ENCODE results near the gene EXOC6B.
"Not testable (repeated sequence)": the region's sequence is repeated elsewhere in the genome, so short reads cannot be mapped to it uniquely, and the experiment has no call there.

EXOC6B gene

DNA sequence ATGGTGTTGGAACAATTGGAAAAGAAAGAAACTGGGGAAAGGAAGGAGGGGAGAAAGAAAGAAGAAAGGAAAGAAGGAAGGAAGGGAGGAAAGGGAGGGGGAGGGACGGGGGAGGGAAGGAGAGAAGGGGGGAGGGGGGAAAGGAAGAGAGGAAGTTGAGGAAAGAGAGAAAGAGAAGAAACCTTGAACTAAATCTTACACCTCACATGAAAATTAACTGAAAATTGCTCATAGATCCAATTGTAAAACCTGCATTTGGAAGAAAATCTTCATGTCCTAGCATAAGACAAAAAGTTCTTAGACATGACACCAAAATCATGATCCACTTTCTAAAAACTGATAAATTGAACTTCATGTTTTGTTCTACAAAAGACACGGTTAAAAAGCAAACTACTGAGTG, 163.8 kb downstream of the EXOC6B start:
- no peak for DNase-seq
- in situ Hi-C loops (cut with MboI; ENCODE audit: low pct_unique_long_range_greater_than_20kb, low sequenced_read_pairs), result no loop called here

DNA sequence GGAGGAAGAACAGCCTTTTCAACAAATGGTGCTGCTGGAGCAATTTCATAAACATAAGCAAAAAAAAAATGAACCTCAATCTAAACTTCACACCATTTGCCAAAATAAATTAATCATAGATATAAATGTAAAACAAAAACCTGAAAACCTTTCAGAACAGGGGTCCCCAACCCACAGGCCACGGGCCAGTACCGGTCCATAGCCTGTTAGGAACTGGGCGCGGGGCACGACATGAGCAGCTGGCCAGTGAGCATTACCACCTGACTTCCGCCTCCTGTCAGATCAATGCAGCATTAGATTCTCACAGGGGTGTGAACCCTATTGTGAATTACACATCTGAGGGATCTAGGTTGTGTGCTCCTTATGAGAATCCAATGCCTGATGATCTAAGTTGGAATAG, 176.0 kb downstream of the EXOC6B start:
- in situ Hi-C loops (cut with MboI; ENCODE audit: low pct_unique_long_range_greater_than_20kb, low sequenced_read_pairs), result no loop called here
- no peak for DNase-seq

DNA sequence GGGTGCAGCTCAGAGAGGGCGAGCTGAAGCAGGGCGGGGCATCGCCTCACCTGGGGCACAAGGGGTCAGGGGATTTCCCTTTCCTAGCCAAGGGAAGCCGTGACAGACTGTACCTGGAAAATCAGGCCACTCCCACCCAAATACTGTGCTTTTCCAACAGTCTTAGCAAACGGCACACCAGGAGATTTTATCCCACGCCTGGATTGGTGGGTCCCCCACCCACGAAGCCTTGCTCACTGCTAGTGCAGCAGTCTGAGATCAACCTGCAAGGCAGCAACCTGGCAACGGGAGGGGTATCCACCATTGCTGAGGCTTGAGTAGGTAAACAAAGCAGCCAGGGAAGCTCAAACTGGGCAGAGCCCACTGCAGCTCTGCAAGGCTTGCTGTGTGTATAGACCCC, 184.6 kb downstream of the EXOC6B start:
- in situ Hi-C loops (cut with MboI; ENCODE audit: low pct_unique_long_range_greater_than_20kb, low sequenced_read_pairs); DNase-seq: not testable (repeated sequence)

GRCh38 chr2:72638600-72639211, 187.1 kb downstream of the EXOC6B start:
- in situ Hi-C loops (cut with MboI; ENCODE audit: low pct_unique_long_range_greater_than_20kb, low sequenced_read_pairs), result no loop called here
- DNase-seq, result no peak

GRCh38 chr2:72636210-72636609, 189.6 kb downstream of the EXOC6B start:
- in situ Hi-C loops (cut with MboI; ENCODE audit: low pct_unique_long_range_greater_than_20kb, low sequenced_read_pairs), result no loop called here
- no peak for DNase-seq

DNA sequence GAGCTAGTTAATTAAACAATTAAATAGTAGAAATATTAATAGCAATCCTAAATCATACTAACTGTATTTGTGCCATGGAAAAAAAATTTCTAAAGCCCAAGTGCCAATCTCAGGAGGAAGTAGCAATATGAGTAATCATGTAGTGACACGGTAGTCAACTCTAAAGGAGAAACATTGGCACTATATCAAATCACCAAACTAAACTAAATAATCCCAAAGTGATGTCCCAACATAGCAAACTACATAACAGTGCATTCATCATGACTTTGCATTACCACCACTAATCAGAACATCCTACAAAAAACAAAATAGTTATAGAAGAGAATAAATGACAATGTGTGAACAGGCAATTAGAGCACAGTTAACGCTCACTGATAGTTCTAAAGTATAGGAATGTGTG, 195.1 kb downstream of the EXOC6B start:
- in situ Hi-C loops (cut with MboI; ENCODE audit: low pct_unique_long_range_greater_than_20kb, low sequenced_read_pairs), result no loop called here
- DNase-seq, result no peak

- in situ Hi-C loops (cut with MboI; ENCODE audit: low pct_unique_long_range_greater_than_20kb, low sequenced_read_pairs), result no loop called here
- no peak for DNase-seq
Measured at GRCh38 chr2:72629062-72629461, 196.8 kb downstream of the EXOC6B start.

DNA sequence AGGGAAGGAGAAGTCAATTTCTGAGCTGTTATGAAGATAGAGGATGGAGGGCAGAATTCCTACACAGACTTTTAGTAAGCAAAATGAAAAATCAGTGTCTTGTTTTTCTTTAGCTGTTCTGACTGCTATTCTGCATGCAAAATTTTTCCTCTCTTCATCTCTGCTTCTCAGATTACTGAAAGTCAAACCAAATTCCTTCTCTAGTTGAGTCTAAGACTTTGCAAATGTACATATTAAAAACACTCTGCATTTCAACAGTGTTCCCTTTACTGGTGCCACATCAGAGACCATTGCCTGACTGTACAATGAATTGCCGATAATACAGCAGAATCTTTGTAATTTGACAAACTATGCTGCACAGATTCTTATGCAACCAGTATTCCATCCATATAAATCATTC, 198.8 kb downstream of the EXOC6B start:
- DNase-seq, result no peak
- in situ Hi-C loops (cut with MboI; ENCODE audit: low pct_unique_long_range_greater_than_20kb, low sequenced_read_pairs), result no loop called here

- no peak for DNase-seq
- in situ Hi-C loops (cut with MboI; ENCODE audit: low pct_unique_long_range_greater_than_20kb, low sequenced_read_pairs), result no loop called here
Measured at GRCh38 chr2:72625366-72625765, 200.5 kb downstream of the EXOC6B start.

GRCh38 chr2:72623481-72623880, 202.4 kb downstream of the EXOC6B start:
- DNase-seq, result no peak
- in situ Hi-C loops (cut with MboI; ENCODE audit: low pct_unique_long_range_greater_than_20kb, low sequenced_read_pairs), result no loop called here

- DNase-seq, result no peak
- in situ Hi-C loops (cut with MboI; ENCODE audit: low pct_unique_long_range_greater_than_20kb, low sequenced_read_pairs), result no loop called here
Measured at GRCh38 chr2:72619626-72620025, 206.2 kb downstream of the EXOC6B start.

DNA sequence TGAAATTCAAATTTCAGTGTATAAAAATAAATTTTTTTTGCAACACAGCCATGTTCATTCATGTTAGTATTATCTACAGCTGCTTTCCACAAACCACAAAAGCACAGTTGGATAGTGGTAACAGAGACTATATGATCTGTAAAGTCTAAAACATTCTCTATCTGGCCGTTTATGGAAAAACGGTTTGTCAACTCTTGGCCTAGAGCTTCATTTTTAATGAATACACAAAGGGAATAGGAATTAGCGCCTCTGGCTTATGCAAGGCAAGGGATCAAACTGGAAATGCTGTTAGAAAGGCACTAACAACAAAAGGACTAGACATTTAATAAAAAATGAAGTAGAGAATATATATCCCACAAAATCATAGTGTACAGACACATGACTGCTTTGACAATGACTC, 211.9 kb downstream of the EXOC6B start:
- in situ Hi-C loops (cut with MboI; ENCODE audit: low pct_unique_long_range_greater_than_20kb, low sequenced_read_pairs), result no loop called here
- no peak for DNase-seq

- DNase-seq, result no peak
- in situ Hi-C loops (cut with MboI; ENCODE audit: low pct_unique_long_range_greater_than_20kb, low sequenced_read_pairs), result no loop called here
Measured at GRCh38 chr2:72612614-72613160, 213.1 kb downstream of the EXOC6B start.

GRCh38 chr2:72607189-72607588, 218.6 kb downstream of the EXOC6B start:
- no peak for DNase-seq
- in situ Hi-C loops (cut with MboI; ENCODE audit: low pct_unique_long_range_greater_than_20kb, low sequenced_read_pairs), result no loop called here

DNA sequence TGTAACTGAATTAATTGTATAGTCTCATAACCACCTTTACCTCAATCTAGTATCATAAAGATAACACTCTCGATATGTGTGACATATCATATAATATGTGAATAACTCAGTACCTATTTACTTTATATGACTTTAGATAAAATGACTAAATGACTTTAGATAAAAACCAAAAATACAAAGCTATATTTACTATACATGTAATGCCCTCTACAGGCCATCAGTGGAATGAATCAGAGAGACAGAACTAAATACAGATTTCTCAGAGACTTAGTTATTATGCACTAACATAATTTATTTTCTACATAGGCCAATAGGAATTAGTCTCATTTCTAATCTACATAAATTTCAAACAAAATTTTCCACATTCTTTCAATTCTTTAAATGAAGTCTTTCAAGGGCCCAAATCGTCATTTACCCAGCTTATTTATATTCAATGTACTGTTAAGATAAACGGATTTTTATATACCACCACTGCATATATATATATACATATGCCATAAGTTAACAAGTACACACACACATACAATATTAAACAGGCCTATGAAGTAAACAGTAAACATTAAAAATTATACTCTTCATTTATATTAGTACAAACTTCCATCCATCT, 219.9 kb downstream of the EXOC6B start:
- in situ Hi-C loops (cut with MboI; ENCODE audit: low pct_unique_long_range_greater_than_20kb, low sequenced_read_pairs), result no loop called here
- DNase-seq, result peak; percentile 9

GRCh38 chr2:72604468-72604867, 221.4 kb downstream of the EXOC6B start:
- in situ Hi-C loops (cut with MboI; ENCODE audit: low pct_unique_long_range_greater_than_20kb, low sequenced_read_pairs), result no loop called here
- no peak for DNase-seq

GRCh38 chr2:72603481-72603880, 222.4 kb downstream of the EXOC6B start:
- in situ Hi-C loops (cut with MboI; ENCODE audit: low pct_unique_long_range_greater_than_20kb, low sequenced_read_pairs), result no loop called here
- no peak for DNase-seq

DNA sequence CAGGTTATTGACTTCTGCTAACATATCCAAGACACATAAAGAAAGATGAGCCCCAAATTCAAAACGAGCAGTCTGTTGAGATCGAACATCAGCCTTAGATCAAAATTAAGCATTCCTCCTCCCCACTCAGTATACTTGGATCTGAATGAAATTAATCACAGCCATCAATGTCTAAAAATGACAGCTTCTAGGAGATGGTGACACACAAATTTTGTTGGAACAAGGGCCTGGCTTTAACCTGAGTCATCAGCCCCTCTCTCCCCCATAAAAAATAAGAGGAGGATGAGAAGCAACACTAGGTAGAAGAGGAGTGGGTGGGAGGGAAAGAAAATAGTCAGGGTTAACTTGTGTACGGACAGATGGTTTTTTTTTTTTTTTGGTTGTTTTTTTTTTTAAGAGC, 223.1 kb downstream of the EXOC6B start:
- DNase-seq, result no peak
- in situ Hi-C loops (cut with MboI; ENCODE audit: low pct_unique_long_range_greater_than_20kb, low sequenced_read_pairs), result no loop called here

DNA sequence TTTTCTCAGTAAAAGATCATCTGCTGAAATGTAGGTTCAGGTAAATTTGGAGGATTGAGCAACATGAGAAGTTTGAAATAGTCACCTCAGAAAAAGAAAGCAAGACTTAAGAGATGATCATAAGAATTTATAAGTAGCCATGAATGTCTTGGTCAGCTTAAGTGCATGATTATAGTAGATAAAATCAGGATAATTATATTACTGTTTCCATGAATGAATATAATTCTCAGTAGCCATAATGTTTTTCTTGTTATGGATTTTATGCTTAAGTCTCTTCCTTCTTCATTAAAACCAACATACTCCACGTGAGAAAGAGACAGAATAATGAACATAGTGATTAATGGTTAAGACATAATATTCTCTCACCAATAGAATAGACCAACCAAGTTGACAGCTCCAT, 223.7 kb downstream of the EXOC6B start:
- DNase-seq, result no peak
- in situ Hi-C loops (cut with MboI; ENCODE audit: low pct_unique_long_range_greater_than_20kb, low sequenced_read_pairs), result no loop called here

DNA sequence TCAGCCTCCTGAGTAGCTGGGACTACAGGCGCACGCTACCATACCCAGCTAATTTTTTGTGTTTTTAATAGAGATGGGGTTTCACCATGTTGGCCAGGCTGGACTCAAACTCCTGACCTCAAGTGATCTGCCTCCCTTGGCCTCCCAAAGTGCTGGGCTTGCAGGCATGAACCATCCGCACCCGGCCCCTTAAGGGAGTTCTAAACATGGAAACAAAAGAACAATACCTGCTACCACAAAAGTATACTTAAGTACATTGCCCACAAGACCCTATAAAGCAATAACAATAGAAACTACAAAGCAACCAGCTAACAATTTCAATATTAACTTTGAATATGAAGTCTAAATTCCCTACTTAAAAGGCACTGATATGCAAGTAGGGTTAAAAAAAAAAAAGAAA, 242.0 kb downstream of the EXOC6B start:
- in situ Hi-C loops (cut with MboI; ENCODE audit: low pct_unique_long_range_greater_than_20kb, low sequenced_read_pairs), result loop anchor here (25.0 kb wide), 2 partner anchors 647 to 1022 kb away; no protein-coding TSS in a partner anchor
- not testable (repeated sequence) for DNase-seq

- in situ Hi-C loops (cut with MboI; ENCODE audit: low pct_unique_long_range_greater_than_20kb, low sequenced_read_pairs), result loop anchor here (25.0 kb wide), 2 partner anchors 646 to 1021 kb away; no protein-coding TSS in a partner anchor
- DNase-seq, result no peak
Measured at GRCh38 chr2:72583376-72583775, 242.5 kb downstream of the EXOC6B start.

Measured in KBM-7 (cell line).